HG03064 (cell line): ENCODE results near the gene KIAA1958.
A peak's percentile ranks its signal among the peaks of the same experiment; 100 is the strongest.

ENCODE experiments used
- ATAC-seq: cut with Tn5 transposase; IDR thresholded peaks from one replicate; pipeline ENCODE4 v1.9.1; 2021; ENCODE audit warnings: low read depth; ENCODE audit not compliant: unreplicated experiment

KIAA1958 gene

GRCh38 chr9:112486221-112487007, at the start of gene KIAA1958:
KIAA1958 (plus strand) TSS chr9:112486827; CDS start chr9:112574081, 87,254 bp downstream.
- peak; percentile 86 for ATAC-seq

GRCh38 chr9:112437406-112437805, 49.2 kb upstream of the KIAA1958 start:
- no peak for ATAC-seq

GRCh38 chr9:112439171-112439570, 47.5 kb upstream of the KIAA1958 start:
- ATAC-seq = no peak

- ATAC-seq = no peak
These were observed 46.8 kb upstream of the KIAA1958 start for GRCh38 chr9:112439825-112440224.

GRCh38 chr9:112443200-112443599, 43.4 kb upstream of the KIAA1958 start:
- no peak for ATAC-seq

GRCh38 chr9:112443636-112444035, 43.0 kb upstream of the KIAA1958 start:
- ATAC-seq = no peak

GRCh38 chr9:112445196-112445595, 41.4 kb upstream of the KIAA1958 start:
- no peak for ATAC-seq

GRCh38 chr9:112446080-112446479, 40.5 kb upstream of the KIAA1958 start:
- no peak for ATAC-seq

GRCh38 chr9:112446526-112446925, 40.1 kb upstream of the KIAA1958 start:
- no peak for ATAC-seq

GRCh38 chr9:112447283-112447761, 39.3 kb upstream of the KIAA1958 start:
- no peak for ATAC-seq

- ATAC-seq = no peak
These were observed 23.8 kb upstream of the KIAA1958 start for GRCh38 chr9:112462855-112463254.

GRCh38 chr9:112465352-112465751, 21.3 kb upstream of the KIAA1958 start:
- no peak for ATAC-seq

- ATAC-seq = no peak
These were observed 13.6 kb upstream of the KIAA1958 start for GRCh38 chr9:112472996-112473395.

GRCh38 chr9:112473986-112474385, 12.6 kb upstream of the KIAA1958 start:
- no peak for ATAC-seq

- no peak for ATAC-seq
These were observed 11.3 kb upstream of the KIAA1958 start for GRCh38 chr9:112475318-112475717.

- ATAC-seq = no peak
These were observed 9.3 kb upstream of the KIAA1958 start for GRCh38 chr9:112477330-112477729.

GRCh38 chr9:112479221-112479620, 7.4 kb upstream of the KIAA1958 start:
- ATAC-seq = no peak

- ATAC-seq = no peak
These were observed 2.0 kb upstream of the KIAA1958 start for GRCh38 chr9:112484607-112485006.

GRCh38 chr9:112485574-112485973, 1.1 kb upstream of the KIAA1958 start:
- no peak for ATAC-seq

GRCh38 chr9:112487008-112487798, 576 bp downstream of the KIAA1958 start:
- ATAC-seq = peak; percentile 41

GRCh38 chr9:112487799-112488340, 1.2 kb downstream of the KIAA1958 start:
- ATAC-seq = no peak
